GM12878 (cell line): ENCODE data around the gene AP3B2. TPM values are rescaled to one million over a fixed set of nuclear protein-coding genes. Genes with fewer than 3 reads are reported as not detected.
"Not testable (repeated sequence)": the region's sequence is repeated elsewhere in the genome, so short reads cannot be mapped to it uniquely, and the experiment has no call there.

Experiments
- ATAC-seq: fragments of 200-7000 bp; cut with Tn5 transposase; 3 replicates; pipeline ENCODE4 v1.9.1; 2020; ENCODE audit warnings: mild to moderate bottlenecking, moderate library complexity
- BruUV-seq: library from RNA; stranded (reverse); fragments of 400-500 nt; replicated peaks from 2 replicates; lab custom pipeline; 2021; lab: Mats Ljungman, UMichigan
- CTCF ChIA-PET: fragments of 300-600 bp; sonication (Branson Sonifier 250); formaldehyde crosslinking; extraction: SDS; loops from one replicate; lab custom pipeline; 2021; ENCODE audit warnings: inconsistent platforms; lab: Yijun Ruan, JAX
- POLR2A ChIA-PET: fragments of 350-600 bp; formaldehyde crosslinking; extraction: SDS; loops from one replicate; lab custom pipeline; 2021; ENCODE audit warnings: inconsistent platforms; lab: Charles Lee
- RAD21 ChIA-PET: fragments of 300-600 bp; sonication (Branson Sonifier 250); formaldehyde crosslinking; loops from one replicate; lab custom pipeline; 2023; ENCODE audit warnings: antibody characterized with exemption; ENCODE audit not compliant: unreplicated experiment; lab: Charles Lee
- SMC1A ChIA-PET: fragments of 300-600 bp; sonication (Branson Sonifier 250); formaldehyde crosslinking; loops from one replicate; lab custom pipeline; 2023; ENCODE audit not compliant: unreplicated experiment, uncharacterized antibody; lab: Charles Lee
- DNase-seq: peaks from one replicate; pipeline ENCODE4 v3.0.0-alpha.2; 2011; ENCODE audit warnings: low read depth, low spot score
- FAIRE-seq: peaks from 3 replicates; lab custom pipeline; 2011; peaks lifted over from hg19 to GRCh38; lab: Jason Lieb, UNC
- H2AFZ ChIP-seq: 2 replicates; pipeline ENCODE4 v1.6.0; 2011; ENCODE audit warnings: low read depth, low read length, control low read depth; ENCODE audit not compliant: control insufficient read depth
- H3K27ac ChIP-seq: 2 replicates; pipeline ENCODE4 v1.5.1; 2011; ENCODE audit warnings: control low read depth; ENCODE audit not compliant: control insufficient read depth, insufficient read depth
- H3K27me3 ChIP-seq, 2 experiments: replicated peaks in 1 of 2; 2 replicates each; pipeline versions ENCODE4 v1.6.0 to v1.6.1; 2011; ENCODE audit warnings: low read length in 1 of 2; ENCODE audit not compliant: control insufficient read depth in 2 of 2, insufficient read depth in 2 of 2
- H3K36me3 ChIP-seq, 2 experiments: 2 replicates each; pipeline ENCODE4 v1.5.1; 2011; ENCODE audit warnings: low read length in 1 of 2; ENCODE audit not compliant: control insufficient read depth in 2 of 2, insufficient read depth in 2 of 2
- H3K4me1 ChIP-seq: 2 replicates; pipeline ENCODE4 v1.6.1; 2011; ENCODE audit warnings: mild to moderate bottlenecking, low read length, moderate library complexity, mixed read lengths; ENCODE audit not compliant: control insufficient read depth, insufficient read depth
- H3K4me2 ChIP-seq: 2 replicates; pipeline ENCODE4 v1.6.0; 2011; ENCODE audit warnings: control low read depth; ENCODE audit not compliant: control insufficient read depth, insufficient read depth
- H3K4me3 ChIP-seq: fragments of 200-600 bp; sonication (generic); 2 replicates; pipeline ENCODE4 v1.5.1; 2016
- H3K79me2 ChIP-seq: 2 replicates; pipeline ENCODE4 v1.6.0; 2011; ENCODE audit warnings: low read length; ENCODE audit not compliant: control insufficient read depth, insufficient read depth
- H3K9ac ChIP-seq: 2 replicates; pipeline ENCODE4 v1.8.0; 2011; ENCODE audit warnings: low read length, control low read depth, mixed read lengths; ENCODE audit not compliant: control insufficient read depth, insufficient read depth
- H3K9me3 ChIP-seq: replicated peaks from 3 replicates; pipeline ENCODE4 v1.5.1; 2011; ENCODE audit warnings: mild to moderate bottlenecking, low read length; ENCODE audit not compliant: control insufficient read depth, insufficient read depth
- H4K20me1 ChIP-seq: 2 replicates; pipeline ENCODE4 v1.6.0; 2011; ENCODE audit not compliant: control insufficient read depth, insufficient read depth
- BMI1 ChIP-seq: fragments of 450-650 bp; IDR thresholded peaks from 2 replicates; pipeline ENCODE4 v1.6.1; 2016; ENCODE audit warnings: mild to moderate bottlenecking, moderate library complexity, borderline replicate concordance
- CREM ChIP-seq: IDR thresholded peaks from 2 replicates; pipeline ENCODE4 v1.6.1; 2014; ENCODE audit warnings: antibody characterized with exemption, low read depth
- GABPA ChIP-seq: IDR thresholded peaks from 2 replicates; pipeline ENCODE4 v1.6.1; 2014; ENCODE audit warnings: antibody characterized with exemption, low read depth, mild to moderate bottlenecking, inconsistent platforms
- HDAC6 ChIP-seq: fragments of 200-600 bp; sonication (generic); IDR thresholded peaks from one replicate; pipeline ENCODE4 v1.8.0; 2017; ENCODE audit warnings: antibody characterized with exemption; ENCODE audit not compliant: unreplicated experiment
- JUNB ChIP-seq: IDR thresholded peaks from 2 replicates; pipeline ENCODE4 v1.6.1; 2016; ENCODE audit warnings: antibody characterized with exemption, mild to moderate bottlenecking
- NR2C2 ChIP-seq: IDR thresholded peaks from 2 replicates; pipeline ENCODE4 v1.6.1; 2011; ENCODE audit warnings: borderline replicate concordance, low read depth; ENCODE audit not compliant: control insufficient read depth, insufficient read length
- PBX3 ChIP-seq: IDR thresholded peaks from 2 replicates; pipeline ENCODE4 v1.6.1; 2011; ENCODE audit warnings: mild to moderate bottlenecking, low read depth, low read length, moderate library complexity; ENCODE audit not compliant: insufficient replicate concordance
- SKIL ChIP-seq: fragments of 450-650 bp; IDR thresholded peaks from 2 replicates; pipeline ENCODE4 v1.6.1; 2017; ENCODE audit warnings: mild to moderate bottlenecking, low read depth, inconsistent platforms; ENCODE audit not compliant: poor library complexity, severe bottlenecking
- ZNF207 ChIP-seq: fragments of 450-650 bp; IDR thresholded peaks from 2 replicates; pipeline ENCODE4 v1.6.1; 2014; ENCODE audit warnings: antibody characterized with exemption, mild to moderate bottlenecking, borderline replicate concordance
- ZNF622 ChIP-seq: fragments of 450-650 bp; IDR thresholded peaks from 2 replicates; pipeline ENCODE4 v1.6.1; 2017; ENCODE audit warnings: mild to moderate bottlenecking, inconsistent platforms
- WGBS: methylation state at CpG from one replicate; pipeline ENCODE4 v1.1.6; 2016; ENCODE audit warnings: low lambda C conversion rate; ENCODE audit not compliant: insufficient replicate concordance, insufficient coverage; ENCODE audit errors: missing lambda C conversion rate; 5-methylcytosine and 5-hydroxymethylcytosine counted together
- in situ Hi-C: fragments of 300-500 bp; cut with MboI; formaldehyde crosslinking; loops from 9 replicates; pipeline ENCODE4 v1.14.3; 2018; ENCODE audit warnings: mixed read lengths
- intact Hi-C: fragments of 100-400 bp; cut with micrococcal nuclease; formaldehyde crosslinking; loops from one replicate; pipeline ENCODE4 v1.14.2; 2022; ENCODE audit not compliant: unreplicated experiment
- polyA plus RNA-seq, 11 experiments: library from polyadenylated mRNA; depleted of rRNA in 4 of 11; unstranded in 6 of 11; stranded (reverse) in 5 of 11; fragments of >200 nt; fragmentation: Nextera tagmentation in 4 of 11; fragmentation: Illumina TruSeq in 1 of 11; extraction: Ambion mirVana in 4 of 11; extraction: Trizol in 1 of 11; gene quantifications; 1 replicate in 1 of 11; 2 replicates in 10 of 11; pipeline versions ENCODE4 v1.2.1 to v1.2.3, GENCODE V29; 2011 to 2016; ENCODE audit warnings: inconsistent platforms in 2 of 11, missing spikeins in 2 of 11, low read depth in 1 of 11
- total RNA-seq, 4 experiments: library from RNA; depleted of rRNA in 3 of 4; stranded (reverse); fragments of >200 nt in 3 of 4; fragmentation: Illumina TruSeq in 1 of 4; extraction: Trizol in 1 of 4; gene quantifications; 2 replicates each; pipeline versions ENCODE4 v1.2.1 to v1.2.3, GENCODE V29; 2013 to 2021

The AP3B2 gene
- total and polyA plus RNA-seq, 10 of the 15 experiments (the other 5 are each of a cell fraction or from before 2014, with no cell fraction given), result not detected

GRCh38 chr15:82646250-82647044 is 63.2 kb downstream of the AP3B2 start:
- FAIRE-seq (no peak), DNase-seq (no peak)
- WGBS, result 57% methylated on average over 36 of the region's 56 CpGs
- Histone ChIP-seq H3K4me1 (peaks cover 4% of the 10 kb centered on the region; the same call in 1 of the 2 replicates), H3K79me2 (no peaks in the 10 kb centered on the region), H3K4me2 (no peak overlapping the region), H3K9me3 (no peaks in the 10 kb centered on the region; the same call in 2 of the 3 replicates), H3K36me3 (no peaks in the 10 kb centered on the region), H3K27me3 (peaks cover 0 to 12% of the 10 kb centered on the region in 2 experiments; a peak in 3 of 4 replicates), H4K20me1 (no peaks in the 10 kb centered on the region)
- ChIA-PET CTCF (no interaction called here), SMC1A (no interaction called here)
- intact Hi-C loops, result no loop called here
- TF ChIP-seq CREM, result no peak
- TF ChIP-seq JUNB, result no peak
- no peak for TF ChIP-seq ZNF207
- TF ChIP-seq NR2C2, result no peak
- no peak for TF ChIP-seq GABPA
- no peak for TF ChIP-seq SKIL
- TF ChIP-seq ZNF622, result no peak
- no peak for TF ChIP-seq BMI1
- TF ChIP-seq PBX3, result no peak
- TF ChIP-seq HDAC6, result no peak
- TF ChIP-seq, all 136 proteins: peak for 0
- in situ Hi-C loops, result no loop called here
- no peak overlapping the region for H2AFZ ChIP-seq
- no peak overlapping the region for H3K27ac ChIP-seq
- RAD21 ChIA-PET, result no interaction called here
- POLR2A ChIA-PET, result no interaction called here
- H3K9ac ChIP-seq, result no peak overlapping the region
- ATAC-seq, result no peak
- no TSS peak for BruUV-seq
- H3K4me3 ChIP-seq, result no peak overlapping the region

- H3K4me1 ChIP-seq, ATAC-seq, DNase-seq, H3K79me2 ChIP-seq, H3K9me3 ChIP-seq, H3K27ac ChIP-seq, H3K4me3 ChIP-seq, FAIRE-seq, H3K9ac ChIP-seq, SMC1A ChIA-PET, RAD21 ChIA-PET, H4K20me1 ChIP-seq, POLR2A ChIA-PET, H2AFZ ChIP-seq, H3K36me3 ChIP-seq, in situ Hi-C loops, intact Hi-C loops, H3K4me2 ChIP-seq, BruUV-seq: not testable (repeated sequence)
- H3K27me3 ChIP-seq, result peaks cover 0 to 16% of the 10 kb centered on the region in 2 experiments; a peak in 3 of 4 replicates
- CTCF ChIA-PET, result interaction anchor here (1.4 kb wide), 1 partner anchor 166 kb away, joined by 3 read pairs; no protein-coding TSS in a partner anchor
- WGBS, result 66% methylated on average over 34 of the region's 34 CpGs
Observed at GRCh38 chr15:82644967-82645852, 64.5 kb downstream of the AP3B2 start.
